ENCODE results near the gene TTYH1.

DNA sequence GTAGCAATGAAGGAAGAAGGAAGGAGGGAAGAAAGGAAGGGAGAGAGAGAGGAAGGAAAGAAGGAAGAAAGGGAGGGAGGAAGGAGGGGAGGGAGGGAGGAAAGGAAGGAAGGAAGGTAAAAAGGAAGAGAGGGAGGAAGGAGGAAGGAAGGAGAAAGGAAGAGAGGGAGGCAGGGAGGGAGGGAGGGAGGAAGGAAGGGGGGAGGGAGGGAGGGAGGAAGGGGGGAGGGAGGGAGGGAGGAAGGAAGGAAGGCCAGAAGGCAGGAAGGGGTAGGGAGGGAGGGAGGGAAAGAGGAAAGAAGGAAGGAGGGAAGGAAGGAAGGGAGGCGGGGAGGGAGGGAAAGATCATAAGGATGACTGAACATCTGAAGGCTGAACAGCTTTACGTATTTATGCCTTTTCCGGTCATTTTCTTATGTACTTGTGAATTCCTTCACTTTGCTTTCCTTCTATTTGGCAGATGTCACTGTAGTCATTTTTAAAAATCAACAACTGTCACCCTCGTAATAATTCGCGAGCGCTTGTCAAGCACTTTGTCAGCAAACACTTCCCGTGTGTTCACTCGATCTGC lies 6.7 kb upstream of the TTYH1 start:
- TF ChIP-seq, protein P1, sequence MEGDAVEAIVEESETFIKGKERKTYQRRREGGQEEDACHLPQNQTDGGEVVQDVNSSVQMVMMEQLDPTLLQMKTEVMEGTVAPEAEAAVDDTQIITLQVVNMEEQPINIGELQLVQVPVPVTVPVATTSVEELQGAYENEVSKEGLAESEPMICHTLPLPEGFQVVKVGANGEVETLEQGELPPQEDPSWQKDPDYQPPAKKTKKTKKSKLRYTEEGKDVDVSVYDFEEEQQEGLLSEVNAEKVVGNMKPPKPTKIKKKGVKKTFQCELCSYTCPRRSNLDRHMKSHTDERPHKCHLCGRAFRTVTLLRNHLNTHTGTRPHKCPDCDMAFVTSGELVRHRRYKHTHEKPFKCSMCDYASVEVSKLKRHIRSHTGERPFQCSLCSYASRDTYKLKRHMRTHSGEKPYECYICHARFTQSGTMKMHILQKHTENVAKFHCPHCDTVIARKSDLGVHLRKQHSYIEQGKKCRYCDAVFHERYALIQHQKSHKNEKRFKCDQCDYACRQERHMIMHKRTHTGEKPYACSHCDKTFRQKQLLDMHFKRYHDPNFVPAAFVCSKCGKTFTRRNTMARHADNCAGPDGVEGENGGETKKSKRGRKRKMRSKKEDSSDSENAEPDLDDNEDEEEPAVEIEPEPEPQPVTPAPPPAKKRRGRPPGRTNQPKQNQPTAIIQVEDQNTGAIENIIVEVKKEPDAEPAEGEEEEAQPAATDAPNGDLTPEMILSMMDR (IDR thresholded peaks at IDR 0.05): no peak
- no peak for TF ChIP-seq POLR2A (IDR thresholded peaks at IDR 0.05)
